ENCODE data around the gene IARS2.

The IARS2 gene

DNA sequence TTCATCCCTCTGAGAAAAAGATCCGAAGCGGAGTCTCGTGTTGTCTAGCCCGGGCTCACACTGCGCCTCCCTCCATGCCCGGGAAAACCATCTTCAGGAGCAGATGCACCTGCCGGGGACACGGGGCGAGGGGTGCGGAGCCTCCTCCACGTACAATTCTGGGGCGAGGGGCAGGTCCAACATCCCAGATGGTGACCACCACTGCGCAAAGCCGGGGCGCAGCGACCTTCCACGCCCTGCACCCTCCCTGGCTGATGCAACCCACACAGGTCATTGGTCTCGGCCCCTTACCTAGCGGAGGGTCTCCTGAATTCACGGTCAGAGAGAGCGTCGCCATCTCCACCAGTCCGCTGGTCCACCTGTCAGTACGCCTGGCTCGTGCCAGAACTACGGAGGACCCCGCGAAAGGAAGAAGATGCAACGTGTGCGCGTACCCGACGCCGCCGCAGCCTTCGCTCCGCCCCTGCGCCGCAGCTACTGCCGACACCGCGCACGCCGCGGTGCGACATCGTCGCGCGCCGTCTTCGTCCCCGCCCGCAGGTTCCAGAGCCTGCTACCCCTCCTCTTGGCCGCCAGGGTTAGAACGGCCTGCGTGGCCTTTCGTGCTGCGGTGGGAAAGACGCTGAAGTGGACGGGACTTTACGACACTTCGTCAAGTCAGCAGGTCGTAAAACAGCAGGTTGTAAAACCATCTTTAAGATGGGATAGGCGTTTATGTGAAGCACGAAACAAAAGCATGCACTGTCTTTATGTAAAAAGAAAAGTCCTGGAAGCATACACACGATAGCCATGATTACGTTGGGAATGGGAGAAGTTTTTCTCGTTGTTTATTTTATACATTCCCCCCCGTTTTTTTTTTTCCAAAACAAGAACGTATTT lies 47.6 kb upstream of the IARS2 start, which contains the start of gene EPRS1:
Gene EPRS1, minus strand, starts transcription at position 454 of the 879 bp plus-strand sequence. Its CDS starts 117 bp downstream, at position 337.
- Histone ChIP-seq H3K27me3 (ENCODE audit: low read depth, low read length) (no peaks in the 10 kb centered on the region), H2AFZ (ENCODE audit: low read depth, low read length) (peak within 1 kb of the TSS; percentile 95), H3K4me3 (ENCODE audit: low read length) (peak within 1 kb of the TSS; percentile 93), H3K27ac (ENCODE audit: low read length) (peak within 1 kb of the TSS; percentile 77), H3K36me3 (replicated peaks; ENCODE audit: low read depth, low read length) (peaks cover 8% of the 10 kb centered on the region), H3K4me2 (ENCODE audit: low read length) (peak within 1 kb of the TSS; percentile 71), H4K20me1 (ENCODE audit: insufficient read depth, low read length) (0 out of 2 replicates have a peak, but pooled peaks cover 10% of the 10 kb centered on the region), H3K4me1 (ENCODE audit: low read length) (peaks cover 16% of the 10 kb centered on the region), H3K9me3 (ENCODE audit: insufficient read depth, low read length) (no peaks in the 10 kb centered on the region), H3K79me2 (ENCODE audit: low read length) (peaks cover 50% of the 10 kb centered on the region), H3K9ac (ENCODE audit: low read length) (peak within 1 kb of the TSS; percentile 94)
- TF ChIP-seq, protein P1, sequence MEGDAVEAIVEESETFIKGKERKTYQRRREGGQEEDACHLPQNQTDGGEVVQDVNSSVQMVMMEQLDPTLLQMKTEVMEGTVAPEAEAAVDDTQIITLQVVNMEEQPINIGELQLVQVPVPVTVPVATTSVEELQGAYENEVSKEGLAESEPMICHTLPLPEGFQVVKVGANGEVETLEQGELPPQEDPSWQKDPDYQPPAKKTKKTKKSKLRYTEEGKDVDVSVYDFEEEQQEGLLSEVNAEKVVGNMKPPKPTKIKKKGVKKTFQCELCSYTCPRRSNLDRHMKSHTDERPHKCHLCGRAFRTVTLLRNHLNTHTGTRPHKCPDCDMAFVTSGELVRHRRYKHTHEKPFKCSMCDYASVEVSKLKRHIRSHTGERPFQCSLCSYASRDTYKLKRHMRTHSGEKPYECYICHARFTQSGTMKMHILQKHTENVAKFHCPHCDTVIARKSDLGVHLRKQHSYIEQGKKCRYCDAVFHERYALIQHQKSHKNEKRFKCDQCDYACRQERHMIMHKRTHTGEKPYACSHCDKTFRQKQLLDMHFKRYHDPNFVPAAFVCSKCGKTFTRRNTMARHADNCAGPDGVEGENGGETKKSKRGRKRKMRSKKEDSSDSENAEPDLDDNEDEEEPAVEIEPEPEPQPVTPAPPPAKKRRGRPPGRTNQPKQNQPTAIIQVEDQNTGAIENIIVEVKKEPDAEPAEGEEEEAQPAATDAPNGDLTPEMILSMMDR (IDR thresholded peaks at IDR 0.05; ENCODE audit: low read depth, low read length), result no peak; the same call in 1 of the 2 replicates
- TF ChIP-seq EZH2phosphoT487 (IDR thresholded peaks at IDR 0.05; ENCODE audit: low read depth), result no peak

DNA sequence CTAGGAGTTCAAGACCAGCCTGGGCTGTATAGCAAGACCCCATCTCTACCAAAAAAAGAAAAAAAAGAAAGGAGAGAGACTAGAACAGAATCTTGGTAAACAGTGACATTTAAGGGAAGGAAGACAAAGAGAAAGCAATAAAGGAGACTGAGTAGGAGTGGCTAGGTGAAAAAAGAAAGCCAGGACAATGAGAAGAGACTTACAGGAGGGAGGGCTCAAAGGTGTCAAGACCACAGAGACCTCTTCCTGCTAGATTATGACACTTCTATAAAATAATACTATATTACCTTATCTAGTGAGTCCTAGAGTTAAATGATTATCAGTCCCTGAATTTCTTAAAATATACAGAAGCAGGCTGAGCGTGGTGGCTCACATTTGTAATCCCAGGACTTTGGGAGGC lies 37.6 kb upstream of the IARS2 start:
- Histone ChIP-seq H3K27ac (ENCODE audit: low read length) (no peak overlapping the region), H3K4me2 (ENCODE audit: low read length) (no peak overlapping the region), H3K4me1 (ENCODE audit: low read length) (no peaks in the 10 kb centered on the region), H3K4me3 (ENCODE audit: low read length) (no peak overlapping the region), H3K36me3 (replicated peaks; ENCODE audit: low read depth, low read length) (peaks cover under 1% of the 10 kb centered on the region), H3K79me2 (ENCODE audit: low read length) (no peaks in the 10 kb centered on the region), H4K20me1 (ENCODE audit: insufficient read depth, low read length) (no peaks in the 10 kb centered on the region), H3K9ac (ENCODE audit: low read length) (no peak overlapping the region), H2AFZ (ENCODE audit: low read depth, low read length) (no peak overlapping the region), H3K9me3 (ENCODE audit: insufficient read depth, low read length) (no peaks in the 10 kb centered on the region), H3K27me3 (ENCODE audit: low read depth, low read length) (no peaks in the 10 kb centered on the region)
- TF ChIP-seq, protein P1 (IDR thresholded peaks at IDR 0.05; ENCODE audit: low read depth, low read length), result no peak
- TF ChIP-seq EZH2phosphoT487 (IDR thresholded peaks at IDR 0.05; ENCODE audit: low read depth), result no peak

- H2AFZ ChIP-seq (ENCODE audit: low read depth, low read length), result no peak overlapping the region
- H4K20me1 ChIP-seq (ENCODE audit: insufficient read depth, low read length), result no peaks in the 10 kb centered on the region
- H3K79me2 ChIP-seq (ENCODE audit: low read length), result no peaks in the 10 kb centered on the region
- no peak overlapping the region for H3K9ac ChIP-seq (ENCODE audit: low read length)
- peaks cover 20% of the 10 kb centered on the region for H3K36me3 ChIP-seq (replicated peaks; ENCODE audit: low read depth, low read length)
- no peaks in the 10 kb centered on the region for H3K27me3 ChIP-seq (ENCODE audit: low read depth, low read length)
- H3K4me1 ChIP-seq (ENCODE audit: low read length), result no peaks in the 10 kb centered on the region
- H3K4me2 ChIP-seq (ENCODE audit: low read length), result no peak overlapping the region
- no peaks in the 10 kb centered on the region for H3K9me3 ChIP-seq (ENCODE audit: insufficient read depth, low read length)
- TF ChIP-seq, protein P1 (IDR thresholded peaks at IDR 0.05; ENCODE audit: low read depth, low read length), result no peak
- no peak for TF ChIP-seq EZH2phosphoT487 (IDR thresholded peaks at IDR 0.05; ENCODE audit: low read depth)
- H3K27ac ChIP-seq (ENCODE audit: low read length), result no peak overlapping the region
- no peak overlapping the region for H3K4me3 ChIP-seq (ENCODE audit: low read length)
These were observed 33.1 kb upstream of the IARS2 start for GRCh38 chr1:220060876-220061275.

GRCh38 chr1:220062629-220063028 lies 31.3 kb upstream of the IARS2 start:
- Histone ChIP-seq H3K4me3 (ENCODE audit: low read length) (no peak overlapping the region), H3K36me3 (replicated peaks; ENCODE audit: low read depth, low read length) (peaks cover 23% of the 10 kb centered on the region), H3K27me3 (ENCODE audit: low read depth, low read length) (no peaks in the 10 kb centered on the region), H3K4me2 (ENCODE audit: low read length) (no peak overlapping the region), H3K4me1 (ENCODE audit: low read length) (no peaks in the 10 kb centered on the region), H3K9me3 (ENCODE audit: insufficient read depth, low read length) (no peaks in the 10 kb centered on the region), H4K20me1 (ENCODE audit: insufficient read depth, low read length) (no peaks in the 10 kb centered on the region), H2AFZ (ENCODE audit: low read depth, low read length) (no peak overlapping the region), H3K27ac (ENCODE audit: low read length) (no peak overlapping the region), H3K9ac (ENCODE audit: low read length) (no peak overlapping the region), H3K79me2 (ENCODE audit: low read length) (no peaks in the 10 kb centered on the region)
- TF ChIP-seq EZH2phosphoT487 (IDR thresholded peaks at IDR 0.05; ENCODE audit: low read depth), result no peak
- TF ChIP-seq, protein P1 (IDR thresholded peaks at IDR 0.05; ENCODE audit: low read depth, low read length), result no peak
